GM23248 (cell line): Measurements from ENCODE around the gene RGCC. TPM values are rescaled to one million over a fixed set of nuclear protein-coding genes. Genes with fewer than 3 reads are reported as not detected.
"Not testable (repeated sequence)": the region's sequence is repeated elsewhere in the genome, so short reads cannot be mapped to it uniquely, and the experiment has no call there.

Experiments used
- DNase-seq: peaks from one replicate; pipeline ENCODE4 v3.0.0-alpha.2; 2015
- H2AFZ ChIP-seq: fragments of 200-600 bp; sonication (generic); 2 replicates; pipeline ENCODE4 v1.6.1; 2016; ENCODE audit warnings: antibody characterized with exemption
- H3F3A ChIP-seq: fragments of 200-600 bp; sonication (generic); 2 replicates; pipeline ENCODE4 v1.6.1; 2016; ENCODE audit warnings: mild to moderate bottlenecking, antibody characterized with exemption, mixed run types; ENCODE audit not compliant: insufficient read depth
- H3K27ac ChIP-seq: fragments of 200-600 bp; sonication (generic); 2 replicates; pipeline ENCODE4 v1.5.1; 2016; ENCODE audit warnings: mild to moderate bottlenecking
- H3K27me3 ChIP-seq: fragments of 200-600 bp; sonication (generic); replicated peaks from 2 replicates; pipeline ENCODE4 v1.6.1; 2016; ENCODE audit warnings: mild to moderate bottlenecking; ENCODE audit not compliant: insufficient read depth
- H3K36me3 ChIP-seq: fragments of 200-600 bp; sonication (generic); 2 replicates; pipeline ENCODE4 v1.6.1; 2016; ENCODE audit warnings: low read depth, mild to moderate bottlenecking
- H3K4me1 ChIP-seq: fragments of 200-600 bp; sonication (generic); 2 replicates; pipeline ENCODE4 v1.6.1; 2016; ENCODE audit warnings: mild to moderate bottlenecking; ENCODE audit not compliant: insufficient read depth
- H3K4me2 ChIP-seq: fragments of 200-600 bp; sonication (generic); one replicate; pipeline ENCODE4 v1.6.1; 2016; ENCODE audit warnings: mild to moderate bottlenecking; ENCODE audit not compliant: unreplicated experiment
- H3K4me3 ChIP-seq: fragments of 200-600 bp; sonication (generic); 2 replicates; pipeline ENCODE4 v1.5.1; 2016; ENCODE audit warnings: mild to moderate bottlenecking
- H3K79me2 ChIP-seq: fragments of 200-600 bp; sonication (generic); 2 replicates; pipeline ENCODE4 v1.6.1; 2016; ENCODE audit warnings: mild to moderate bottlenecking; ENCODE audit not compliant: insufficient read depth
- H3K9ac ChIP-seq: fragments of 200-600 bp; sonication (generic); 2 replicates; pipeline ENCODE4 v1.6.1; 2016; ENCODE audit warnings: mild to moderate bottlenecking
- H3K9me2 ChIP-seq: fragments of 200-600 bp; sonication (generic); 2 replicates; pipeline ENCODE4 v1.6.1; 2016; ENCODE audit warnings: mixed run types, mild to moderate bottlenecking, moderate library complexity; ENCODE audit not compliant: insufficient read depth
- H3K9me3 ChIP-seq: fragments of 200-600 bp; sonication (generic); one replicate; pipeline ENCODE4 v1.6.1; 2017; ENCODE audit warnings: low read depth
- H4K20me1 ChIP-seq: fragments of 200-600 bp; sonication (generic); 2 replicates; pipeline ENCODE4 v1.6.0; 2016; ENCODE audit not compliant: insufficient read depth
- EZH2 ChIP-seq: fragments of 200-600 bp; sonication (generic); IDR thresholded peaks from 2 replicates; pipeline ENCODE4 v1.6.1; 2018; ENCODE audit warnings: antibody characterized with exemption, mild to moderate bottlenecking; ENCODE audit not compliant: insufficient read depth, poor library complexity, severe bottlenecking
- EZH2phosphoT487 ChIP-seq: fragments of 200-600 bp; sonication (generic); IDR thresholded peaks from 2 replicates; pipeline ENCODE4 v1.6.1; 2018; ENCODE audit warnings: antibody characterized with exemption, moderate library complexity, mild to moderate bottlenecking, low read depth; ENCODE audit not compliant: insufficient read depth
- WGBS, 2 experiments: methylation state at CpG; one replicate each; pipeline ENCODE4 v1.1.6; 2015 to 2017; ENCODE audit warnings: low lambda C conversion rate in 2 of 2, low coverage in 1 of 2; ENCODE audit errors: missing lambda C conversion rate in 2 of 2; 5-methylcytosine and 5-hydroxymethylcytosine counted together
- in situ Hi-C: fragments of 300-500 bp; cut with MboI; formaldehyde crosslinking; loops from 2 replicates; pipeline ENCODE4 v1.15.0; 2020
- polyA plus RNA-seq: library from polyadenylated mRNA; unstranded; fragments of >200 nt; fragmentation: Nextera tagmentation; extraction: Ambion mirVana; gene quantifications from 2 replicates; pipeline ENCODE4 v1.2.1, GENCODE V29; 2016
- total RNA-seq: library from RNA; depleted of rRNA; stranded (reverse); fragments of >200 nt; shearing (Covaris generic); gene quantifications from 2 replicates; pipeline ENCODE4 v1.2.3, GENCODE V29; 2014

Gene RGCC
- total and polyA plus RNA-seq, 2 experiments from 2014 or later = 33.3 to 40.6 TPM

DNA sequence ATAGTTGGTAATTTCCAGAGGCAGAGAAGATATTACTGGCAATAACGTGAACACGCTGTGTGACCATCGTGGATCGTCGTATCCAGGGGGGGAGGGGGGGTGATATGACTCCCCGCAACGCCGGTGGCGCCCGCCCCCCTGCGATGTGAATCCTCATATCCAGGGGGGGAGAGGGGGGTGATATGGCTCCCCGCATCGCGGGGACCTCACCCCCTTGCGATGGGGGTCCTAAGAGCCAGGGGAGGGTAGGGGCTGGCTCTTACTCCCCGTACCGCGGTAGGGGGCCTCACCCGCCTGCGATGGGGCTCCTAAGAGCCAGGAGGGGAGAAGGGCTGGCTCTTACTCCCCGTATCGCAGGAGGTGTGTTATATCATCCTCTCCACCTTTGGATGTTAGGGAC lies 31.3 kb upstream of the RGCC start:
- no peaks in the 10 kb centered on the region for H3F3A ChIP-seq
- no peaks in the 10 kb centered on the region for H3K4me1 ChIP-seq
- H3K4me3 ChIP-seq = no peak overlapping the region
- no peak for DNase-seq
- H3K9ac ChIP-seq = no peak overlapping the region
- WGBS, 2 experiments = 67% methylated on average over 7 to 22 of the region's 22 CpGs
- H2AFZ ChIP-seq = no peak overlapping the region
- in situ Hi-C loops = no loop called here
- TF ChIP-seq EZH2 (no peak), EZH2phosphoT487 (no peak)
- no peak overlapping the region for H3K27ac ChIP-seq
- no peaks in the 10 kb centered on the region for H4K20me1 ChIP-seq
- no peaks in the 10 kb centered on the region for H3K79me2 ChIP-seq
- no peaks in the 10 kb centered on the region for H3K9me2 ChIP-seq
- no peaks in the 10 kb centered on the region for H3K27me3 ChIP-seq
- H3K4me2 ChIP-seq = no peak overlapping the region
- H3K36me3 ChIP-seq = no peaks in the 10 kb centered on the region
- no peaks in the 10 kb centered on the region for H3K9me3 ChIP-seq

DNA sequence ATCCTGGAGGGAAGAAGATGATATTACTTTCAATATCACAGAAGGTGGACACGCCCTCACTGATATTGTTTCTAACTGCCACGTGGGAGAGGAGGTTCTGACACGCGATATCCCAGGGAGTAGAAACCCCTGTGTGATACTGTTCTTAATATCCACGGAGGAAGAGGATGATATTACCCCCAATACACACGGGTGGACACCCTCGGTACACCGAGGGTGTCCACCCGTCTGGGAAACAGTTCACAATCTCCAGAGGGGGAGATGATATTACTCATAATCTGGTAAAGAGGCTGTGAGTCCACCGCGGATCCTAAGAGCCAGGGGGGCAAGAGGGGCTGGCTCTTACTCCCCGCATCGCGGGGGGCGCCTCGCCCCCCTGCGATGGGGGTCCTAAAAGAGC lies 29.7 kb upstream of the RGCC start:
- H3K4me2 ChIP-seq = peak overlapping the region; percentile 16

DNA sequence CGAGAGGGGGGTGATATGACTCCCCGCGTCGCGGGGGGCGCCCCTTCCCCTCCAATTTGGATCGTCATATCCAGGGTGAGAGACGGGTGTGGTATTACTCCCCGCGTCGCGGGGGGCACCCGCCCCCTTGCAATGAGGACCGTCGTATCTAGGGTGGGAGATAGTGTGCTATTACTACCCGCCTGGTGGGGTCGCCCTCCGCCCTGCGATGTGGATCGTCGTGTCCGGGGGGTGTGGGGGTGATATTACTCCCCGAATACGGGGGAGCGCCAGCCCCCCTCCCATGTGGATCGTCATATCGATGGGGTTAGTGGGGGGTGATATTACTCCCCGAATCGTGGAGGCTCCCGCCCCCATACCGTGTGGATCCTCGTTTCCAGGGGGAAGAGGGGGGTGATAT lies 29.2 kb upstream of the RGCC start:
- H3K4me3 ChIP-seq = no peak overlapping the region

More for the DNA sequence above, 29.7 kb upstream of the RGCC start:
- no peaks in the 10 kb centered on the region for H3K9me2 ChIP-seq
- H2AFZ ChIP-seq = peak overlapping the region; percentile 43; the same call in 1 of the 2 replicates
- no peaks in the 10 kb centered on the region for H4K20me1 ChIP-seq
- no peaks in the 10 kb centered on the region for H3K79me2 ChIP-seq
- no peaks in the 10 kb centered on the region for H3F3A ChIP-seq
- 38 to 39% methylated on average over 15 of the region's 17 CpGs for WGBS, 2 experiments
- no peak overlapping the region; the same call in 1 of the 2 replicates for H3K4me3 ChIP-seq
- TF ChIP-seq EZH2 (no peak), EZH2phosphoT487 (no peak)
- no peak overlapping the region for H3K27ac ChIP-seq
- no peaks in the 10 kb centered on the region for H3K27me3 ChIP-seq
- no peaks in the 10 kb centered on the region for H3K4me1 ChIP-seq
- peak; percentile 10 for DNase-seq
- in situ Hi-C loops = no loop called here
- no peak overlapping the region for H3K9ac ChIP-seq
- H3K36me3 ChIP-seq = no peaks in the 10 kb centered on the region
- no peaks in the 10 kb centered on the region for H3K9me3 ChIP-seq

DNA sequence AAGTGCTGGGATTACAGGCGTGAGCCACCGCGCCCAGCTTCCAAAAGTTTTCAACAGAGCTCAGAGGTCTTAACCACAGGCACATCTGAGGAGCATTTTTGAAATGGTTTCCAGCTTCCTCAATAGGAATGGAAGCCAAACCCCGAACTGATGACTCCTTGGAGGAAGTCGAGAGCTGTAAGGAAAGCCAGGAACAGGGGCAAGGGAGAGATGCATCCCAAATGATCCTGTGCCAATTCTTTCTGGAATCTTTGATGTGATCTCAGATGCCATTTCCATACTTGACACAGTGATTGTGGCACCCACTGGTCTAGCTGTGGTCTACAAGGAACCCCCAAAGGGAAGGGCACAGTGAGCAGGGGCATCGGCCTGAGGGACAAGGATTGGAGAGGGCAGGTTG lies 23.3 kb upstream of the RGCC start:
- H3K4me2 ChIP-seq, H3K27me3 ChIP-seq, H4K20me1 ChIP-seq, H3K4me1 ChIP-seq, H3K36me3 ChIP-seq, H3K79me2 ChIP-seq, H3K9me2 ChIP-seq, H3K9me3 ChIP-seq, H3K4me3 ChIP-seq, H3F3A ChIP-seq, in situ Hi-C loops, H2AFZ ChIP-seq, H3K9ac ChIP-seq: not testable (repeated sequence)
- peak; percentile 70 for DNase-seq
- H3K27ac ChIP-seq = peak overlapping the region; percentile 28
- WGBS, 2 experiments = 11 to 12% methylated on average over 6 of the region's 6 CpGs

More for the DNA sequence above, 29.2 kb upstream of the RGCC start:
- in situ Hi-C loops = no loop called here
- H3K27me3 ChIP-seq = no peaks in the 10 kb centered on the region
- 10 to 26% methylated on average over 9 to 30 of the region's 32 CpGs for WGBS, 2 experiments
- H3F3A ChIP-seq = no peaks in the 10 kb centered on the region
- H3K4me2 ChIP-seq = peak overlapping the region; percentile 16
- no peak overlapping the region for H3K27ac ChIP-seq
- H3K36me3 ChIP-seq = no peaks in the 10 kb centered on the region
- TF ChIP-seq EZH2phosphoT487 (no peak), EZH2 (no peak)
- no peaks in the 10 kb centered on the region for H4K20me1 ChIP-seq
- no peaks in the 10 kb centered on the region for H3K4me1 ChIP-seq
- no peaks in the 10 kb centered on the region for H3K9me3 ChIP-seq
- peak overlapping the region; percentile 43 for H2AFZ ChIP-seq
- DNase-seq = peak; percentile 7
- no peaks in the 10 kb centered on the region for H3K9me2 ChIP-seq
- no peak overlapping the region for H3K9ac ChIP-seq
- H3K79me2 ChIP-seq = no peaks in the 10 kb centered on the region

DNA sequence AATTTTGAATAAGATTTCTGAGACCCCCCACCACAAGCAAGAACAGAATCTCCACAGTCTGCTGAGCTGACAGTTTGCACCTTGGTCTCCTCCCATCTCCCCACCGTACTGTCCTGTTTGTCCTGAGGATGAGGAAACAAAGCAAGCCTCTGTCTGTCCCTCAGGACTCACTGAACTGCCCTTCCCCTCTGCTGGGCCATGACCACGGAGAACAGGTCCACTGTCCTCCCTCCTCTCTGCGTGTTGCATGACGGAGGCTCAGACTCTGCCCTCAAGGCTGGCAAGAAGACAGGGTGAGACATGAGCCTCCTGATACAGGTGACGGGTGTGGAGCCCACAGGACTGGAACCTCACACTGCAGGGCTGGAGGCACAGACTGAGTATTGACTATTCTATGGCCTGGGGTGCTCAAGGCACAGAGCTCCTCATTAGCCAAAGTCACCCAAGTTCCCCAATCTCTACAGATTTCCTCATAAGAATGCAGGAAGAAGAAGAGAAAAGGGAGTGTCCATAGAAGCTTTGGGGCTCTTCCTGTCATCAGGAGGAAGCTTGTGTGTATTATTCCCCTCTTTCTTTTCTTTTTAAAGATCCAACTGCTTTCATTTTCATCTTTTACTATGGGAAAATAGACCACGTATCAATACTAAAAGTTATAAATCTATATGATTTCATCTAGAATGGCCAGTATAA lies 22.4 kb upstream of the RGCC start:
- no peak overlapping the region for H2AFZ ChIP-seq
- TF ChIP-seq EZH2phosphoT487 (no peak), EZH2 (no peak)
- peaks cover 5% of the 10 kb centered on the region; the same call in 1 of the 2 replicates for H3F3A ChIP-seq
- no peak overlapping the region for H3K9ac ChIP-seq
- H3K9me2 ChIP-seq = no peaks in the 10 kb centered on the region
- no peak overlapping the region for H3K27ac ChIP-seq
- no peaks in the 10 kb centered on the region for H3K27me3 ChIP-seq
- no peaks in the 10 kb centered on the region for H3K9me3 ChIP-seq
- no peaks in the 10 kb centered on the region for H3K36me3 ChIP-seq
- no peak overlapping the region for H3K4me3 ChIP-seq
- no peak for DNase-seq
- peaks cover 5% of the 10 kb centered on the region; the same call in 1 of the 2 replicates for H3K4me1 ChIP-seq
- in situ Hi-C loops = no loop called here
- 90 to 92% methylated on average over 6 of the region's 6 CpGs for WGBS, 2 experiments
- no peaks in the 10 kb centered on the region for H3K79me2 ChIP-seq
- no peak overlapping the region for H3K4me2 ChIP-seq
- H4K20me1 ChIP-seq = no peaks in the 10 kb centered on the region
